A549 (cell line): ENCODE data around the gene TRAF3IP1. TPM values are rescaled to one million over a fixed set of nuclear protein-coding genes. Genes with fewer than 3 reads are reported as not detected.
"Not testable (repeated sequence)": the region's sequence is repeated elsewhere in the genome, so short reads cannot be mapped to it uniquely, and the experiment has no call there.

ENCODE experiments used
- ATAC-seq, 2 experiments: fragments of 200-7000 bp in 1 of 2; fragments of >200 bp in 1 of 2; cut with Nextera tagmentation in 1 of 2; cut with Tn5 transposase in 1 of 2; 3 replicates each; pipeline versions ENCODE4 v1.8.0 to v1.9.1; 2018 to 2020; ENCODE audit warnings: mild to moderate bottlenecking in 1 of 2, moderate library complexity in 1 of 2
- CTCF ChIA-PET: fragments of 300-600 bp; sonication (Branson Sonifier 250); formaldehyde crosslinking; extraction: SDS; loops from one replicate; lab custom pipeline; 2021; ENCODE audit warnings: antibody characterized with exemption, inconsistent platforms; lab: Yijun Ruan, JAX
- POLR2A ChIA-PET: fragments of 350-600 bp; formaldehyde crosslinking; extraction: SDS; loops from one replicate; lab custom pipeline; 2021; ENCODE audit warnings: antibody characterized with exemption, inconsistent platforms; lab: Yijun Ruan, JAX
- DNase-seq, 2 experiments: peaks; one replicate each; pipeline versions ENCODE4 v3.0.0 to v3.0.0-alpha.2; 2011 to 2016; ENCODE audit warnings: low read depth in 1 of 2, low spot score in 1 of 2
- FAIRE-seq: peaks from 2 replicates; lab custom pipeline; 2011; peaks lifted over from hg19 to GRCh38; lab: Jason Lieb, UNC
- H3K27ac ChIP-seq, 2 experiments: fragments of >200 bp; sonication (Bioruptor Twin); formaldehyde crosslinking; 3 replicates each; pipeline ENCODE4 v1.5.1; 2016 to 2017
- H3K4me1 ChIP-seq: fragments of >200 bp; sonication (Bioruptor Twin); formaldehyde crosslinking; 3 replicates; pipeline ENCODE4 v1.6.1; 2016
- H3K4me2 ChIP-seq: fragments of >200 bp; sonication (Bioruptor Twin); formaldehyde crosslinking; 3 replicates; pipeline ENCODE4 v1.6.1; 2016
- H3K4me3 ChIP-seq: fragments of >200 bp; sonication (Bioruptor Twin); formaldehyde crosslinking; 3 replicates; pipeline ENCODE4 v1.5.1; 2016
- H3K9me3 ChIP-seq: fragments of >200 bp; sonication (Bioruptor Twin); formaldehyde crosslinking; 3 replicates; pipeline ENCODE4 v1.6.1; 2016
- BHLHE40 ChIP-seq: IDR thresholded peaks from 2 replicates; pipeline ENCODE4 v1.6.1; 2012; ENCODE audit warnings: low read depth, low read length, inconsistent platforms
- CHD2 ChIP-seq: fragments of 150-350 bp; IDR thresholded peaks from 2 replicates; pipeline ENCODE4 v1.6.1; 2014; ENCODE audit warnings: low read length; ENCODE audit not compliant: partially characterized antibody
- CHD4 ChIP-seq: fragments of 200-600 bp; sonication (generic); IDR thresholded peaks from 2 replicates; pipeline ENCODE4 v1.6.1; 2016; ENCODE audit warnings: antibody characterized with exemption, mild to moderate bottlenecking, borderline replicate concordance
- EHF ChIP-seq: fragments of 250-450 bp; sonication (Bioruptor Pico); IDR thresholded peaks from 2 replicates; pipeline ENCODE4 v1.5.0; 2020; ENCODE audit warnings: mild to moderate bottlenecking
- EP300 ChIP-seq, 2 experiments: fragments of >200 bp; sonication (Bioruptor Twin); formaldehyde crosslinking; IDR thresholded peaks; 2 replicates in 1 of 2; 3 replicates in 1 of 2; pipeline ENCODE4 v1.6.1; 2016 to 2017
- FOSB ChIP-seq: fragments of 250-450 bp; sonication (Bioruptor Pico); IDR thresholded peaks from 2 replicates; pipeline ENCODE4 v1.5.0; 2020; ENCODE audit warnings: mild to moderate bottlenecking, moderate library complexity
- HEYL ChIP-seq: fragments of 250-450 bp; sonication (Bioruptor Pico); IDR thresholded peaks from 2 replicates; pipeline ENCODE4 v1.8.0; 2021; ENCODE audit warnings: mild to moderate bottlenecking, moderate library complexity
- HOXA7 ChIP-seq: fragments of 250-450 bp; sonication (Bioruptor Pico); IDR thresholded peaks from 2 replicates; pipeline ENCODE4 v1.5.0; 2020; ENCODE audit warnings: mild to moderate bottlenecking, moderate library complexity
- HOXB13 ChIP-seq: fragments of 250-450 bp; sonication (Bioruptor Pico); IDR thresholded peaks from 2 replicates; pipeline ENCODE4 v1.5.0; 2020; ENCODE audit warnings: low read depth, mild to moderate bottlenecking, moderate library complexity
- JUNB ChIP-seq: fragments of >200 bp; sonication (Bioruptor Twin); formaldehyde crosslinking; IDR thresholded peaks from 2 replicates; pipeline ENCODE4 v1.6.1; 2016
- KDM5A ChIP-seq: fragments of 200-600 bp; sonication (generic); IDR thresholded peaks from 2 replicates; pipeline ENCODE4 v1.6.1; 2016; ENCODE audit warnings: antibody characterized with exemption, mild to moderate bottlenecking
- NPAS2 ChIP-seq: fragments of 250-450 bp; sonication (Bioruptor Pico); IDR thresholded peaks from 2 replicates; pipeline ENCODE4 v1.8.0; 2022; ENCODE audit warnings: mild to moderate bottlenecking, moderate library complexity, borderline replicate concordance
- PHF8 ChIP-seq: fragments of 200-600 bp; sonication (generic); IDR thresholded peaks from 2 replicates; pipeline ENCODE4 v1.6.1; 2016; ENCODE audit warnings: low read depth, mild to moderate bottlenecking, antibody characterized with exemption, moderate library complexity, borderline replicate concordance
- POLR2AphosphoS2 ChIP-seq: conservative IDR thresholded peaks from 2 replicates; pipeline ENCODE4 v1.6.1; 2012; ENCODE audit warnings: low read length, improper control_type of control experiment, inconsistent platforms
- RAD21 ChIP-seq, 2 experiments: fragments of >200 bp in 1 of 2; sonication (Bioruptor Twin) in 1 of 2; formaldehyde crosslinking in 1 of 2; IDR thresholded peaks in 1 of 2; conservative IDR thresholded peaks in 1 of 2; 2 replicates in 1 of 2; 3 replicates in 1 of 2; pipeline ENCODE4 v1.6.1; 2012 to 2018; ENCODE audit warnings: inconsistent platforms in 1 of 2
- RNF2 ChIP-seq: fragments of 200-600 bp; sonication (generic); IDR thresholded peaks from 2 replicates; pipeline ENCODE4 v1.6.1; 2016; ENCODE audit warnings: low read depth, mild to moderate bottlenecking, antibody characterized with exemption, moderate library complexity, borderline replicate concordance
- SMC3 ChIP-seq: fragments of >200 bp; sonication (Bioruptor Twin); formaldehyde crosslinking; IDR thresholded peaks from 3 replicates; pipeline ENCODE4 v1.6.1; 2018; ENCODE audit warnings: inconsistent platforms
- ZFP36 ChIP-seq: fragments of 450-650 bp; IDR thresholded peaks from 2 replicates; pipeline ENCODE4 v1.6.1; 2014; ENCODE audit warnings: borderline replicate concordance; ENCODE audit not compliant: partially characterized antibody
- WGBS: methylation state at CpG from one replicate; pipeline ENCODE4 v1.1.6; 2017; ENCODE audit errors: missing lambda C conversion rate; 5-methylcytosine and 5-hydroxymethylcytosine counted together
- polyA plus RNA-seq, 4 experiments: library from polyadenylated mRNA; depleted of rRNA in 3 of 4; stranded (reverse); fragments of >200 nt; fragmentation: RNase III in 1 of 4; extraction: RNeasy Plus Mini Kit Qiagen cat#74134 plus additional on column Dnase treatment in 1 of 4; gene quantifications; 2 replicates in 3 of 4; 3 replicates in 1 of 4; pipeline ENCODE4 v1.2.3, GENCODE V29; 2011 to 2017
- TF ChIP-seq, protein P1 (sequence below): fragments of >200 bp; sonication (Bioruptor Twin); formaldehyde crosslinking; IDR thresholded peaks from 3 replicates; pipeline ENCODE4 v1.5.1; 2016
- TF ChIP-seq, protein P2 (sequence below): fragments of 250-450 bp; sonication (Bioruptor Pico); IDR thresholded peaks from 2 replicates; pipeline ENCODE4 v1.5.0; 2021; ENCODE audit warnings: mild to moderate bottlenecking, moderate library complexity, borderline replicate concordance
- TF ChIP-seq, protein P3 (sequence below): fragments of 200-600 bp; sonication (generic); IDR thresholded peaks from 2 replicates; pipeline ENCODE4 v1.6.1; 2016; ENCODE audit warnings: antibody characterized with exemption, mild to moderate bottlenecking, moderate library complexity
- TF ChIP-seq, protein P4 (sequence below): IDR thresholded peaks from 2 replicates; pipeline ENCODE4 v1.6.1; 2012; ENCODE audit warnings: low read depth, borderline replicate concordance

TRAF3IP1 gene
- polyA plus RNA-seq, 2 of the 4 experiments (the other 2 are of a cell fraction) = 10.6 to 19.2 TPM

DNA sequence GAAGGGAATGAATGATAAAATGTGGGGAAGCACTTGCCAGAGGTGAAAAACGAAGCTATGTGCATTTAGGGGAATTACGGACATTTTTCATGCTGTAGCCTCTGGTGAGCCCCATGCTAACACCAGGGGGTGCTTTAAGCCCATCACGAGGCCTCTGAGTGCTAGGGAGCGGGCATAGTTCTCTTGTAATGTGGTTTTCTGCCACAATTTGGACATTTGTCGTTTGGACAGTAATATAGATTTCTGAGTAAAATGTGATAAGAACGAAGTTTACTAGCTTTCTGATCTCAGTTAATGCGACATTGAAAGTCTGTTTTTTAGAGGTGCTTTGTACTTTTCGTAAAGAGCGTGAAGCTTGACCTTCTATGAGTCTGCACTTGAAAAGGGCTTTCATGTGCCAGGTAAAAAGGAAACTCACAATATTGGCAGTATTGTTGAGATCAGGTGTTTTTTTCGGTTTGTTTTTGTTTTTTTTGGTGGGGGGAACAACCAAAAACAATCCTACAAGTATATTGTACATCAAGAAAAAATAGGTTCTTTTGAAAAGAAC lies 50.6 kb downstream of the TRAF3IP1 start:
- WGBS = 56% methylated on average over 10 of the region's 10 CpGs
- DNase-seq = peak; percentile 35 to 67
- FAIRE-seq = no peak
- ATAC-seq = peak; percentile 94 to 97
- Histone ChIP-seq H3K4me2 (no peak overlapping the region), H3K9me3 (no peaks in the 10 kb centered on the region), H3K4me1 (peaks cover 5% of the 10 kb centered on the region; the same call in 1 of the 3 replicates), H3K27ac (peak overlapping the region; percentile 21 to 36; a peak in 1 of 6 replicates), H3K4me3 (no peak overlapping the region)
- POLR2A ChIA-PET = no interaction called here
- TF ChIP-seq, protein P1, sequence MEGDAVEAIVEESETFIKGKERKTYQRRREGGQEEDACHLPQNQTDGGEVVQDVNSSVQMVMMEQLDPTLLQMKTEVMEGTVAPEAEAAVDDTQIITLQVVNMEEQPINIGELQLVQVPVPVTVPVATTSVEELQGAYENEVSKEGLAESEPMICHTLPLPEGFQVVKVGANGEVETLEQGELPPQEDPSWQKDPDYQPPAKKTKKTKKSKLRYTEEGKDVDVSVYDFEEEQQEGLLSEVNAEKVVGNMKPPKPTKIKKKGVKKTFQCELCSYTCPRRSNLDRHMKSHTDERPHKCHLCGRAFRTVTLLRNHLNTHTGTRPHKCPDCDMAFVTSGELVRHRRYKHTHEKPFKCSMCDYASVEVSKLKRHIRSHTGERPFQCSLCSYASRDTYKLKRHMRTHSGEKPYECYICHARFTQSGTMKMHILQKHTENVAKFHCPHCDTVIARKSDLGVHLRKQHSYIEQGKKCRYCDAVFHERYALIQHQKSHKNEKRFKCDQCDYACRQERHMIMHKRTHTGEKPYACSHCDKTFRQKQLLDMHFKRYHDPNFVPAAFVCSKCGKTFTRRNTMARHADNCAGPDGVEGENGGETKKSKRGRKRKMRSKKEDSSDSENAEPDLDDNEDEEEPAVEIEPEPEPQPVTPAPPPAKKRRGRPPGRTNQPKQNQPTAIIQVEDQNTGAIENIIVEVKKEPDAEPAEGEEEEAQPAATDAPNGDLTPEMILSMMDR = peak; percentile 80
- peak; percentile 95 for TF ChIP-seq SMC3
- TF ChIP-seq RAD21 (conservative IDR thresholded peaks at IDR 0.05 in 1 of 2, IDR thresholded peaks at IDR 0.05 in 1 of 2) = peak; percentile 89 to 96
- TF ChIP-seq KDM5A = no peak
- CTCF ChIA-PET = interaction anchor here (0.6 to 6.3 kb wide), 32 partner anchors 9 to 1779 kb away, joined by 3 to 79 read pairs (median 3); no protein-coding TSS in a partner anchor

DNA sequence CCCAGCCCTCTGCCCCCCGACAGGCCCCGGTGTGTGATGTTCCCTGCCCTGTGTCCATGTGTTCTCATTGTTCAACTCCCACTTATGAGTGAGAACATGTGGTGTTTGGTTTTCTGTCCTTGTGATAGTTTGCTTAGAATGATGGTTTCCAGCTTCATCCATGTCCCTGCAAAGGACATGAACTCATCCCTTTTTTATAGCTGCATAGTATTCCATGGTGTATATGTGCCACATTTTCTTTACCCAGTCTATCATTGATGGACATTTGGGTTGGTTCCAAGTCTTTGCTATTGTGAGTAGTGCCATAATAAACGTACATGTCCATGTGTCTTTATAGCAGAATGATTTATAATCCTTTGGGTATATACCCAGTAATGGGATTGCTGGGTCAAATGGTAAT lies 52.0 kb downstream of the TRAF3IP1 start:
- 79% methylated on average over 3 of the region's 3 CpGs for WGBS
- DNase-seq, H3K4me2 ChIP-seq, CTCF ChIA-PET, H3K27ac ChIP-seq, H3K4me1 ChIP-seq, H3K4me3 ChIP-seq, H3K9me3 ChIP-seq, FAIRE-seq, ATAC-seq, POLR2A ChIA-PET: not testable (repeated sequence)

DNA sequence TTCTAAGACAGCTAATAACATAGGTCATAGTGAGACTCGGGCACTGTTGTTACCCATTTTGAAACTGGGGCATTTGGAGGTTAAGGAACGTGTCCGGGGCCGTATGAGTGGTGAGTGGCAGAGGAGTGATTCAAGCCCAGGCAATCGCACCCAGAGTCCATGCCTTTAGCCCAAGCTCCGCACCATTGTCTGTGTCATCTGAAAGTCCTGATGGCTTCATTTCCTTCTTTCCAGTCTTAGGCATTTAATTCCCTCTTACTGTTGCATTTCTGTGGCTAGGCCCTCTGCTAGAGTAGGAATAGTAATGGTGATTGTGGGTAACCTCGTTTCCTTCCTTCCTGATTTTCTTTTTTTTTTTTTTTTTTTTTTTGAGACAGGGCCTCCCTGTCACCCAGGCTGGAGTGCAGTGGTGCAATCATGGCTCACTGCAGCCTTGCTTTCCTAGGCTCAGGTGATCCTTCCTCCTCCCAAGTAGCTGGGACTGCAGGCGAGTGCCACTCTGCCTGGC lies 56.6 kb downstream of the TRAF3IP1 start:
- CTCF ChIA-PET = interaction anchor here (1.0 to 1.5 kb wide), 5 partner anchors 11 to 729 kb away, joined by 3 to 9 read pairs (median 3); no protein-coding TSS in a partner anchor
- DNase-seq (no peak), ATAC-seq (no peak), FAIRE-seq (no peak)
- H3K9me3 ChIP-seq = no peaks in the 10 kb centered on the region
- no peak overlapping the region for H3K4me2 ChIP-seq
- no peaks in the 10 kb centered on the region for H3K4me1 ChIP-seq
- no peak for TF ChIP-seq CHD4
- no peak for TF ChIP-seq JUNB
- TF ChIP-seq EHF (CRISPR knock-in tag) = no peak
- TF ChIP-seq, protein P2, sequence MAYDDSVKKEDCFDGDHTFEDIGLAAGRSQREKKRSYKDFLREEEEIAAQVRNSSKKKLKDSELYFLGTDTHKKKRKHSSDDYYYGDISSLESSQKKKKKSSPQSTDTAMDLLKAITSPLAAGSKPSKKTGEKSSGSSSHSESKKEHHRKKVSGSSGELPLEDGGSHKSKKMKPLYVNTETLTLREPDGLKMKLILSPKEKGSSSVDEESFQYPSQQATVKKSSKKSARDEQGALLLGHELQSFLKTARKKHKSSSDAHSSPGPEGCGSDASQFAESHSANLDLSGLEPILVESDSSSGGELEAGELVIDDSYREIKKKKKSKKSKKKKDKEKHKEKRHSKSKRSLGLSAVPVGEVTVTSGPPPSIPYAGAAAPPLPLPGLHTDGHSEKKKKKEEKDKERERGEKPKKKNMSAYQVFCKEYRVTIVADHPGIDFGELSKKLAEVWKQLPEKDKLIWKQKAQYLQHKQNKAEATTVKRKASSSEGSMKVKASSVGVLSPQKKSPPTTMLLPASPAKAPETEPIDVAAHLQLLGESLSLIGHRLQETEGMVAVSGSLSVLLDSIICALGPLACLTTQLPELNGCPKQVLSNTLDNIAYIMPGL (CRISPR knock-in tag) = no peak
- no peak for TF ChIP-seq POLR2AphosphoS2
- no peak for TF ChIP-seq ZFP36
- no peak for TF ChIP-seq HOXB13 (CRISPR knock-in tag)
- no peak for TF ChIP-seq NPAS2 (CRISPR knock-in tag)
- no peak for TF ChIP-seq FOSB (CRISPR knock-in tag)
- TF ChIP-seq HEYL = no peak
- no peak for TF ChIP-seq PHF8
- TF ChIP-seq, protein P3, sequence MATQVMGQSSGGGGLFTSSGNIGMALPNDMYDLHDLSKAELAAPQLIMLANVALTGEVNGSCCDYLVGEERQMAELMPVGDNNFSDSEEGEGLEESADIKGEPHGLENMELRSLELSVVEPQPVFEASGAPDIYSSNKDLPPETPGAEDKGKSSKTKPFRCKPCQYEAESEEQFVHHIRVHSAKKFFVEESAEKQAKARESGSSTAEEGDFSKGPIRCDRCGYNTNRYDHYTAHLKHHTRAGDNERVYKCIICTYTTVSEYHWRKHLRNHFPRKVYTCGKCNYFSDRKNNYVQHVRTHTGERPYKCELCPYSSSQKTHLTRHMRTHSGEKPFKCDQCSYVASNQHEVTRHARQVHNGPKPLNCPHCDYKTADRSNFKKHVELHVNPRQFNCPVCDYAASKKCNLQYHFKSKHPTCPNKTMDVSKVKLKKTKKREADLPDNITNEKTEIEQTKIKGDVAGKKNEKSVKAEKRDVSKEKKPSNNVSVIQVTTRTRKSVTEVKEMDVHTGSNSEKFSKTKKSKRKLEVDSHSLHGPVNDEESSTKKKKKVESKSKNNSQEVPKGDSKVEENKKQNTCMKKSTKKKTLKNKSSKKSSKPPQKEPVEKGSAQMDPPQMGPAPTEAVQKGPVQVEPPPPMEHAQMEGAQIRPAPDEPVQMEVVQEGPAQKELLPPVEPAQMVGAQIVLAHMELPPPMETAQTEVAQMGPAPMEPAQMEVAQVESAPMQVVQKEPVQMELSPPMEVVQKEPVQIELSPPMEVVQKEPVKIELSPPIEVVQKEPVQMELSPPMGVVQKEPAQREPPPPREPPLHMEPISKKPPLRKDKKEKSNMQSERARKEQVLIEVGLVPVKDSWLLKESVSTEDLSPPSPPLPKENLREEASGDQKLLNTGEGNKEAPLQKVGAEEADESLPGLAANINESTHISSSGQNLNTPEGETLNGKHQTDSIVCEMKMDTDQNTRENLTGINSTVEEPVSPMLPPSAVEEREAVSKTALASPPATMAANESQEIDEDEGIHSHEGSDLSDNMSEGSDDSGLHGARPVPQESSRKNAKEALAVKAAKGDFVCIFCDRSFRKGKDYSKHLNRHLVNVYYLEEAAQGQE = no peak
- TF ChIP-seq, protein P4, sequence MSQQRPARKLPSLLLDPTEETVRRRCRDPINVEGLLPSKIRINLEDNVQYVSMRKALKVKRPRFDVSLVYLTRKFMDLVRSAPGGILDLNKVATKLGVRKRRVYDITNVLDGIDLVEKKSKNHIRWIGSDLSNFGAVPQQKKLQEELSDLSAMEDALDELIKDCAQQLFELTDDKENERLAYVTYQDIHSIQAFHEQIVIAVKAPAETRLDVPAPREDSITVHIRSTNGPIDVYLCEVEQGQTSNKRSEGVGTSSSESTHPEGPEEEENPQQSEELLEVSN = no peak
- no peak for TF ChIP-seq RNF2
- no peak for TF ChIP-seq BHLHE40
- TF ChIP-seq HOXA7 (CRISPR knock-in tag) = no peak
- TF ChIP-seq CHD2 = no peak
- no peak for TF ChIP-seq EP300 (IDR thresholded peaks at IDR 0.05)
- no peak overlapping the region for H3K27ac ChIP-seq
- WGBS = 95% methylated on average over 8 of the region's 8 CpGs
- no peak overlapping the region for H3K4me3 ChIP-seq
- POLR2A ChIA-PET = no interaction called here
